Stimulated activated CD8-positive, alpha-beta memory T cell treated with anti-CD3 and anti-CD28 coated beads, Interleukin-7, amount 100 ng/mL, for 24 hours (primary cell): Measurements from ENCODE around the gene HNRNPH2.

Experiments
- DNase-seq: peaks from one replicate; pipeline ENCODE4 v3.0.0-alpha.2; 2020; ENCODE audit warnings: low read depth

Gene HNRNPH2

DNA sequence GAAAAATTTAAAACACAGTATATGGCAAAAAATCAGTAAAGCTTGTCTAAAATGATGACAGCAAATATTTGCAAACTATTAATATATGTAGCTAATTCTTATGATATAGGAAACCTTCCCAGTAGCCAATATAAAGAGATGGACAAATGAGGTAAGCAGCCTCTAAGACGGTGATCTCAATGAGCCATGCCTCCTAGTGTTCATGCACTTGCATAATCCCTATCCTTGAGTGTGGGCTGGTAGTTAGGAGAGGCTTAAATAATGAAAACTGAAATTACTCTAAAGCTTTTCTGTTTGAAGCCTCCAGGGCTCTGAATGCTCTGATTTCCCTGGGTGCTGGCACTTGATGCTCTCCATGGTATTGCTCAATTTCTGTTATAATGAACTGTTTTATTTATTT lies 52.6 kb downstream of the HNRNPH2 start:
- no peak for DNase-seq

DNA sequence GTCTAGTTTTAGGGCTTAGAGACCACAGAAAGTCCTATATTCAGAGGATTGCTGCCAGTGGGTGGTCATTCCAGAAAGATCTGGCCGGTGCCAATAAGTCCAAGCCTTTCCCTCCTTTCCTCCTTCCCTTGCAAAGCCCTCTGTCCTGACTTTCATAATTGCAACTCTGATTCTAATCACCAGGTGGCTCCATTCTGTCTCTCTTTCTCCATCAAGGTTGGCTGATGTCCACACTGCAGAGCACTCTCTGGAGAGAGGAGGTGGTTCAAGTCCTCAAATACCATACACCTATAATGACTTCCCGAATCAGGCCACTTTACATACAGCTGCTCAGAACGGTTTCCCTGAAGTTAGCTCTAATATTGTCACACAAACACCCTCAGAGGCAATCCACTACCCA lies 54.9 kb downstream of the HNRNPH2 start:
- DNase-seq: no peak
